OCI-LY1 (cell line): ENCODE data around the gene GALNT9.

Experiments
- H2AFZ ChIP-seq: fragments of 200-600 bp; sonication (generic), shearing (Covaris generic); 2 replicates; pipeline ENCODE4 v1.6.0; 2014; ENCODE audit warnings: antibody characterized with exemption, mild to moderate bottlenecking, low read length
- H3F3A ChIP-seq: fragments of 200-600 bp; sonication (generic), shearing (Covaris generic); 2 replicates; pipeline ENCODE4 v1.6.0; 2014; ENCODE audit warnings: mild to moderate bottlenecking, antibody characterized with exemption, low read length, moderate library complexity; ENCODE audit not compliant: insufficient read depth
- H3K27ac ChIP-seq: fragments of 200-600 bp; sonication (generic); 2 replicates; pipeline ENCODE4 v1.5.1; 2014; ENCODE audit warnings: low read length, mixed run types, mild to moderate bottlenecking, low read depth; ENCODE audit not compliant: poor library complexity, severe bottlenecking
- H3K27me3 ChIP-seq: fragments of 200-600 bp; sonication (generic); 2 replicates; pipeline ENCODE4 v1.6.0; 2014; ENCODE audit warnings: antibody characterized with exemption, mild to moderate bottlenecking, low read length, moderate library complexity; ENCODE audit not compliant: insufficient read depth
- H3K36me3 ChIP-seq: fragments of 200-600 bp; sonication (generic); 2 replicates; pipeline ENCODE4 v1.6.1; 2014; ENCODE audit warnings: mild to moderate bottlenecking, antibody characterized with exemption, low read length, moderate library complexity, mixed read lengths; ENCODE audit not compliant: insufficient read depth
- H3K4me1 ChIP-seq: fragments of 200-600 bp; sonication (generic); 2 replicates; pipeline ENCODE4 v1.5.1; 2014; ENCODE audit warnings: mild to moderate bottlenecking, low read length, moderate library complexity; ENCODE audit not compliant: insufficient read depth, severe bottlenecking
- H3K4me2 ChIP-seq: fragments of 200-600 bp; sonication (generic), shearing (Covaris generic); 2 replicates; pipeline ENCODE4 v1.6.1; 2014; ENCODE audit warnings: low read length
- H3K4me3 ChIP-seq: fragments of 200-600 bp; sonication (generic); 2 replicates; pipeline ENCODE4 v1.5.1; 2014; ENCODE audit warnings: low read length, low read depth, mild to moderate bottlenecking, mixed read lengths; ENCODE audit not compliant: poor library complexity, severe bottlenecking
- H3K79me2 ChIP-seq: fragments of 200-600 bp; shearing (Covaris generic); 2 replicates; pipeline ENCODE4 v1.6.1; 2016; ENCODE audit warnings: mixed run types, low read length, mixed read lengths; ENCODE audit not compliant: insufficient read depth
- H3K9ac ChIP-seq: fragments of 200-600 bp; sonication (generic), shearing (Covaris generic); 2 replicates; pipeline ENCODE4 v1.6.1; 2014; ENCODE audit warnings: mild to moderate bottlenecking, low read length, mixed read lengths
- H3K9me2 ChIP-seq: fragments of 200-600 bp; sonication (generic), shearing (Covaris generic); 2 replicates; pipeline ENCODE4 v1.6.1; 2014; ENCODE audit warnings: low read depth, mild to moderate bottlenecking, low read length, mixed read lengths
- H3K9me3 ChIP-seq: fragments of 200-600 bp; shearing (Covaris generic); 2 replicates; pipeline ENCODE4 v1.6.1; 2014; ENCODE audit warnings: low read length, mixed read lengths
- H4K20me1 ChIP-seq: fragments of 200-600 bp; sonication (generic), shearing (Covaris generic); 2 replicates; pipeline ENCODE4 v1.6.0; 2016; ENCODE audit warnings: mild to moderate bottlenecking, low read length; ENCODE audit not compliant: insufficient read depth
- CTCF ChIP-seq: fragments of 200-600 bp; sonication (generic), shearing (Covaris generic); IDR thresholded peaks from 2 replicates; pipeline ENCODE4 v1.5.1; 2017; ENCODE audit warnings: mild to moderate bottlenecking, antibody characterized with exemption, low read length, moderate library complexity, mixed read lengths
- EZH2 ChIP-seq: fragments of 200-600 bp; sonication (generic), shearing (Covaris generic); IDR thresholded peaks from 2 replicates; pipeline ENCODE4 v1.8.0; 2017; ENCODE audit warnings: borderline replicate concordance, mixed run types, mild to moderate bottlenecking, antibody characterized with exemption, low read length, moderate library complexity, mixed read lengths

The GALNT9 gene

GRCh38 chr12:132316497-132317232 is 12.7 kb downstream of the GALNT9 start:
- H3K36me3 ChIP-seq, result no peaks in the 10 kb centered on the region
- H3F3A ChIP-seq, result no peaks in the 10 kb centered on the region
- H3K4me2 ChIP-seq, result no peak overlapping the region
- H3K9ac ChIP-seq, result no peak overlapping the region
- H3K9me3 ChIP-seq, result no peaks in the 10 kb centered on the region
- H2AFZ ChIP-seq, result no peak overlapping the region
- no peak for TF ChIP-seq EZH2
- TF ChIP-seq CTCF, result no peak
- H3K79me2 ChIP-seq, result no peaks in the 10 kb centered on the region
- peaks cover 4% of the 10 kb centered on the region; the same call in 1 of the 2 replicates for H3K27me3 ChIP-seq
- no peaks in the 10 kb centered on the region for H3K4me1 ChIP-seq
- H3K27ac ChIP-seq, result no peak overlapping the region
- no peaks in the 10 kb centered on the region for H4K20me1 ChIP-seq
- no peaks in the 10 kb centered on the region for H3K9me2 ChIP-seq
- no peak overlapping the region for H3K4me3 ChIP-seq

GRCh38 chr12:132315951-132316350 is 13.4 kb downstream of the GALNT9 start:
- H3K27me3 ChIP-seq, result peaks cover 8% of the 10 kb centered on the region; the same call in 1 of the 2 replicates
- no peak overlapping the region for H2AFZ ChIP-seq
- H3K79me2 ChIP-seq, result no peaks in the 10 kb centered on the region
- H3K36me3 ChIP-seq, result no peaks in the 10 kb centered on the region; the same call in 1 of the 2 replicates
- no peaks in the 10 kb centered on the region for H4K20me1 ChIP-seq
- H3F3A ChIP-seq, result no peaks in the 10 kb centered on the region
- no peak overlapping the region for H3K27ac ChIP-seq
- no peaks in the 10 kb centered on the region for H3K9me3 ChIP-seq
- no peak overlapping the region for H3K4me2 ChIP-seq
- H3K9me2 ChIP-seq, result no peaks in the 10 kb centered on the region
- no peaks in the 10 kb centered on the region for H3K4me1 ChIP-seq
- TF ChIP-seq EZH2, result no peak
- TF ChIP-seq CTCF, result no peak
- H3K9ac ChIP-seq, result no peak overlapping the region
- no peak overlapping the region for H3K4me3 ChIP-seq

DNA sequence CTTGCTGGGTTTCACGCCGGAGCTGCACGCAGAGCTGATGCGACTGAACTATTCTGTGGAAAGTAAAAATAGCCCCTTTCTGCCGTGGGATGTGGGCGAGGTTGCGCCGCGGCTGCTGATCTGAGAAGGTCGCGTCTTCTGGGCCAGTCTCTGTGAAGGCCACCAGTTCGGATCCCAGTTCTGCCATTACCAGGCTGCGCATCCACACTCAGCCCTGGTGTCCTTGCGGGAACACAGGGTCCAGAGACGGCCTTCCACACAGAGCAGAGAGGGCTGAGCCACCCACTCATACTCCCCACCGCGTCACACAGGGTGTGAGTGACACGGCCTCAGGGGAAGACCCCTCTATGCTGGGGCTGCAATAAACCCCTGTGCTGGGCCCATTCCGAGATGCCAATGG is 13.9 kb downstream of the GALNT9 start:
- Histone ChIP-seq H3K79me2 (no peaks in the 10 kb centered on the region), H4K20me1 (no peaks in the 10 kb centered on the region), H3K36me3 (no peaks in the 10 kb centered on the region; the same call in 1 of the 2 replicates), H3K9ac (no peak overlapping the region), H3K4me2 (no peak overlapping the region), H3F3A (no peaks in the 10 kb centered on the region), H3K27ac (no peak overlapping the region), H2AFZ (no peak overlapping the region), H3K9me3 (no peaks in the 10 kb centered on the region), H3K4me1 (no peaks in the 10 kb centered on the region), H3K27me3 (peaks cover 8% of the 10 kb centered on the region; the same call in 1 of the 2 replicates), H3K9me2 (no peaks in the 10 kb centered on the region), H3K4me3 (no peak overlapping the region)
- TF ChIP-seq CTCF (no peak), EZH2 (no peak)
